ENCODE results near the gene HECTD1. TPM values are rescaled to one million over a fixed set of nuclear protein-coding genes. Genes with fewer than 3 reads are reported as not detected.

HECTD1 gene
- total and polyA plus RNA-seq, 10 of the 15 experiments (the other 5 are each of a cell fraction or from before 2014, with no cell fraction given), result 27.3 to 116 (median 57.7) TPM

GRCh38 chr14:31253746-31254471 lies 46.3 kb upstream of the HECTD1 start:
- Histone ChIP-seq H3K9me3 (replicated peaks; ENCODE audit: control insufficient read depth, insufficient read depth, low read length) (no peaks in the 10 kb centered on the region), H3K79me2 (ENCODE audit: control insufficient read depth, insufficient read depth, low read length) (no peaks in the 10 kb centered on the region), H3K36me3 (ENCODE audit: control insufficient read depth in 2 of 2, insufficient read depth in 2 of 2, low read length in 1 of 2) (no peaks in the 10 kb centered on the region), H4K20me1 (ENCODE audit: control insufficient read depth, insufficient read depth) (no peaks in the 10 kb centered on the region), H3K4me3 (no peak overlapping the region), H2AFZ (ENCODE audit: control insufficient read depth, low read depth, low read length) (no peak overlapping the region), H3K27ac (ENCODE audit: control insufficient read depth, insufficient read depth) (no peak overlapping the region), H3K4me1 (ENCODE audit: control insufficient read depth, insufficient read depth, low read length) (peaks cover 8% of the 10 kb centered on the region; the same call in 1 of the 2 replicates), H3K27me3 (replicated peaks in 1 of 2; ENCODE audit: control insufficient read depth in 2 of 2, insufficient read depth in 2 of 2, low read length in 1 of 2) (no peaks in the 10 kb centered on the region), H3K9ac (ENCODE audit: control insufficient read depth, insufficient read depth, low read length) (no peak overlapping the region), H3K4me2 (ENCODE audit: control insufficient read depth, insufficient read depth) (no peak overlapping the region)
- TF ChIP-seq NR2C2 (IDR thresholded peaks at IDR 0.05; ENCODE audit: borderline replicate concordance, control insufficient read depth, insufficient read length, low read depth) (no peak), RAD21 (IDR thresholded peaks at IDR 0.05; ENCODE audit: insufficient read depth, low read depth, low read length) (no peak), MLLT1 (IDR thresholded peaks at IDR 0.05) (no peak), SUZ12 (IDR thresholded peaks at IDR 0.05; ENCODE audit: unreplicated experiment) (no peak)
- DNase-seq (ENCODE audit: low read depth, low spot score) (no peak), ATAC-seq (no peak), FAIRE-seq (no peak)
- POLR2A ChIA-PET, result no interaction called here
- intact Hi-C loops (cut with micrococcal nuclease; ENCODE audit: unreplicated experiment) (no loop called here), in situ Hi-C loops (cut with MboI) (no loop called here)
- CTCF ChIA-PET, result interaction anchor here (0.8 kb wide), 1 partner anchor 11 kb away, joined by 3 read pairs; no protein-coding TSS in a partner anchor
- SMC1A ChIA-PET (ENCODE audit: uncharacterized antibody, unreplicated experiment), result interaction anchor here (0.6 kb wide), 1 partner anchor 25 kb away, joined by 3 read pairs; no protein-coding TSS in a partner anchor
- WGBS (ENCODE audit: insufficient coverage, insufficient replicate concordance, low lambda C conversion rate, missing lambda C conversion rate), result 58% methylated on average over 9 of the region's 9 CpGs
- RAD21 ChIA-PET (ENCODE audit: unreplicated experiment), result interaction anchor here (0.6 to 1.5 kb wide), 3 partner anchors 9 to 693 kb away, joined by 3 to 6 read pairs (median 5); no protein-coding TSS in a partner anchor
- no TSS peak for BruUV-seq (replicated peaks)
